SK-N-SH (cell line): Measurements from ENCODE around the gene TSKS. TPM values are rescaled to one million over a fixed set of nuclear protein-coding genes. Genes with fewer than 3 reads are reported as not detected.
A peak's percentile ranks its signal among the peaks of the same experiment; 100 is the strongest.

Source experiments
- CTCF ChIA-PET: fragments of 300-600, 350-600 bp; formaldehyde crosslinking; extraction: SDS; loops from one replicate; lab custom pipeline; 2021; lab: Yijun Ruan, JAX
- POLR2A ChIA-PET: fragments of 350-600 bp; sonication (Branson Sonifier 250); formaldehyde crosslinking; extraction: SDS; loops from one replicate; lab custom pipeline; 2020; ENCODE audit warnings: antibody characterized with exemption, inconsistent platforms; lab: Yijun Ruan, JAX
- DNase-seq: peaks from one replicate; pipeline ENCODE4 v3.0.0; 2012
- H2AFZ ChIP-seq: fragments of 200-600 bp; sonication (generic); 2 replicates; pipeline ENCODE4 v1.8.1; 2016; ENCODE audit warnings: antibody characterized with exemption, mild to moderate bottlenecking, low read depth
- H3F3A ChIP-seq: fragments of 200-600 bp; sonication (generic); replicated peaks from 2 replicates; pipeline ENCODE3; 2016; ENCODE audit warnings: antibody characterized with exemption, mild to moderate bottlenecking; ENCODE audit not compliant: insufficient read depth
- H3K27ac ChIP-seq, 2 experiments: fragments of 200-500 bp in 1 of 2; fragments of 200-600 bp in 1 of 2; sonication (Bioruptor generic) in 1 of 2; sonication (generic), shearing (Covaris generic) in 1 of 2; 2 replicates each; pipeline versions ENCODE4 v1.5.1 to v1.6.1; 2014 to 2016; ENCODE audit warnings: low read depth in 2 of 2, inconsistent platforms in 1 of 2, low read length in 1 of 2, mild to moderate bottlenecking in 1 of 2, mixed read lengths in 1 of 2
- H3K27me3 ChIP-seq: fragments of 200-600 bp; sonication (generic), shearing (Covaris generic); 2 replicates; pipeline ENCODE4 v1.6.1; 2016; ENCODE audit warnings: mixed run types; ENCODE audit not compliant: insufficient read depth
- H3K36me3 ChIP-seq, 2 experiments: fragments of 200-500 bp in 1 of 2; fragments of 200-600 bp in 1 of 2; sonication (Bioruptor generic) in 1 of 2; sonication (generic) in 1 of 2; replicated peaks in 1 of 2; 2 replicates each; pipeline versions ENCODE3 to v1.5.1; 2014 to 2016; ENCODE audit warnings: low read length in 1 of 2, mild to moderate bottlenecking in 1 of 2; ENCODE audit not compliant: insufficient read depth in 2 of 2, control insufficient read depth in 1 of 2
- H3K4me1 ChIP-seq, 2 experiments: fragments of 200-500 bp in 1 of 2; fragments of 200-600 bp in 1 of 2; sonication (Bioruptor generic) in 1 of 2; sonication (generic), shearing (Covaris generic) in 1 of 2; 2 replicates each; pipeline versions ENCODE4 v1.5.1 to v1.6.1; 2014 to 2016; ENCODE audit warnings: low read depth in 1 of 2, low read length in 1 of 2, mixed run types in 1 of 2; ENCODE audit not compliant: insufficient read depth in 2 of 2, control insufficient read depth in 1 of 2
- H3K4me2 ChIP-seq: fragments of 200-600 bp; sonication (generic), shearing (Covaris generic); 2 replicates; pipeline ENCODE4 v1.6.1; 2017; ENCODE audit warnings: mixed run types
- H3K4me3 ChIP-seq, 2 experiments: fragments of 200-500 bp in 1 of 2; fragments of 200-600 bp in 1 of 2; sonication (Bioruptor generic) in 1 of 2; sonication (generic), shearing (Covaris generic) in 1 of 2; 2 replicates each; pipeline versions ENCODE4 v1.5.1 to v1.8.1; 2014 to 2016; ENCODE audit warnings: low read depth in 2 of 2, inconsistent platforms in 1 of 2, low read length in 1 of 2, mild to moderate bottlenecking in 1 of 2, mixed read lengths in 1 of 2, moderate library complexity in 1 of 2
- H3K79me2 ChIP-seq: fragments of 200-600 bp; sonication (generic); 2 replicates; pipeline ENCODE4 v1.8.1; 2017; ENCODE audit warnings: mild to moderate bottlenecking; ENCODE audit not compliant: insufficient read depth
- H3K9ac ChIP-seq: fragments of 200-600 bp; sonication (generic); 2 replicates; pipeline ENCODE4 v1.6.1; 2017; ENCODE audit warnings: mixed run types
- H3K9me2 ChIP-seq: fragments of 200-600 bp; sonication (generic); 2 replicates; pipeline ENCODE4 v1.6.1; 2017; ENCODE audit warnings: mixed run types
- H3K9me3 ChIP-seq: fragments of 200-600 bp; sonication (generic); 2 replicates; pipeline ENCODE4 v1.6.1; 2017; ENCODE audit warnings: mixed run types, mild to moderate bottlenecking, moderate library complexity
- H4K20me1 ChIP-seq: fragments of 200-600 bp; sonication (generic); 2 replicates; pipeline ENCODE4 v1.6.1; 2017; ENCODE audit warnings: mild to moderate bottlenecking, mixed run types; ENCODE audit not compliant: insufficient read depth
- CTCF ChIP-seq: fragments of 200-600 bp; sonication (generic); IDR thresholded peaks from 2 replicates; pipeline ENCODE4 v1.6.1; 2017; ENCODE audit warnings: antibody characterized with exemption, mild to moderate bottlenecking, moderate library complexity
- ELF1 ChIP-seq: IDR thresholded peaks from 2 replicates; pipeline ENCODE4 v1.4.0; 2012
- FOSL2 ChIP-seq: IDR thresholded peaks from 2 replicates; pipeline ENCODE4 v1.4.0; 2012; ENCODE audit warnings: low read depth, mild to moderate bottlenecking, moderate library complexity, borderline replicate concordance
- FOXJ3 ChIP-seq: sonication (generic); formaldehyde crosslinking; IDR thresholded peaks from 2 replicates; pipeline ENCODE4 v1.5.1; 2020; ENCODE audit warnings: mild to moderate bottlenecking, missing genetic modification reagents
- JUND ChIP-seq: IDR thresholded peaks from 2 replicates; pipeline ENCODE4 v1.4.0; 2012
- MAX ChIP-seq: IDR thresholded peaks from 2 replicates; pipeline ENCODE4 v1.4.0; 2012; ENCODE audit warnings: low read depth
- PBX3 ChIP-seq: IDR thresholded peaks from 2 replicates; pipeline ENCODE4; 2012
- RAD21 ChIP-seq: IDR thresholded peaks from 2 replicates; pipeline ENCODE4 v1.6.1; 2012; ENCODE audit warnings: mild to moderate bottlenecking, low read length
- RCOR1 ChIP-seq: fragments of 150-350 bp; IDR thresholded peaks from 2 replicates; pipeline ENCODE4 v1.6.1; 2017; ENCODE audit warnings: antibody characterized with exemption, low read length
- SMC3 ChIP-seq: IDR thresholded peaks from 2 replicates; pipeline ENCODE4 v1.6.1; 2012; ENCODE audit warnings: low read depth, low read length, improper control_type of control experiment
- TCF12 ChIP-seq: IDR thresholded peaks from 2 replicates; pipeline ENCODE4 v1.4.0; 2012
- TEAD4 ChIP-seq: IDR thresholded peaks from 2 replicates; pipeline ENCODE4 v1.4.0; 2012; ENCODE audit warnings: mild to moderate bottlenecking, borderline replicate concordance; ENCODE audit not compliant: insufficient read depth
- USF2 ChIP-seq: fragments of 150-350 bp; IDR thresholded peaks from 2 replicates; pipeline ENCODE4 v1.6.1; 2017; ENCODE audit warnings: antibody characterized with exemption, low read length, low read depth, borderline replicate concordance
- ZBTB33 ChIP-seq: IDR thresholded peaks from 2 replicates; pipeline ENCODE4 v1.4.0; 2012; ENCODE audit warnings: low read depth, borderline replicate concordance
- WGBS: methylation state at CpG from one replicate; pipeline ENCODE4 v1.1.6; 2017; ENCODE audit warnings: low lambda C conversion rate; 5-methylcytosine and 5-hydroxymethylcytosine counted together
- polyA plus RNA-seq, 3 experiments: library from polyadenylated mRNA; depleted of rRNA; stranded (reverse); fragments of >200 nt; gene quantifications; 2 replicates each; pipeline ENCODE4 v1.2.3, GENCODE V29; 2012

The TSKS gene
- polyA plus RNA-seq, 1 of the 3 experiments (the other 2 are of a cell fraction) = not detected

- CTCF ChIA-PET = interaction anchor here (1.3 kb wide), 1 partner anchor 91 kb away, joined by 3 read pairs; no protein-coding TSS in a partner anchor
- Histone ChIP-seq H3F3A (peaks cover 6% of the 10 kb centered on the region), H3K27ac (no peak overlapping the region), H4K20me1 (no peaks in the 10 kb centered on the region), H3K9ac (no peak overlapping the region), H3K9me3 (no peaks in the 10 kb centered on the region), H3K27me3 (no peaks in the 10 kb centered on the region), H3K4me3 (no peak overlapping the region), H3K36me3 (peaks cover 28 to 42% of the 10 kb centered on the region in 2 experiments), H3K4me2 (no peak overlapping the region), H3K4me1 (peaks cover 0 to 16% of the 10 kb centered on the region in 2 experiments; a peak in 1 of 4 replicates), H3K79me2 (no peaks in the 10 kb centered on the region), H3K9me2 (no peaks in the 10 kb centered on the region), H2AFZ (no peak overlapping the region)
- DNase-seq = no peak
- 97% methylated on average over 8 of the region's 25 CpGs for WGBS
- TF ChIP-seq TCF12 (no peak), CTCF (peak; percentile 27)
- POLR2A ChIA-PET = no interaction called here
Observed at GRCh38 chr19:49799798-49800376, 36.8 kb upstream of the TSKS start.

GRCh38 chr19:49799271-49799797 is 36.2 kb upstream of the TSKS start:
- H3F3A ChIP-seq = peaks cover 5% of the 10 kb centered on the region
- H3K27me3 ChIP-seq = no peaks in the 10 kb centered on the region
- H3K79me2 ChIP-seq = no peaks in the 10 kb centered on the region
- H3K9me2 ChIP-seq = no peaks in the 10 kb centered on the region
- ChIA-PET POLR2A (no interaction called here), CTCF (no interaction called here)
- no peak overlapping the region for H3K4me3 ChIP-seq
- no peak overlapping the region for H3K4me2 ChIP-seq
- H3K9ac ChIP-seq = no peak overlapping the region
- no peak for DNase-seq
- H3K27ac ChIP-seq = no peak overlapping the region
- H4K20me1 ChIP-seq = no peaks in the 10 kb centered on the region
- no peak for TF ChIP-seq RCOR1
- TF ChIP-seq SMC3 = no peak
- no peak for TF ChIP-seq FOXJ3
- no peak for TF ChIP-seq TEAD4
- H3K4me1 ChIP-seq = peaks cover 0 to 16% of the 10 kb centered on the region in 2 experiments; a peak in 1 of 4 replicates
- WGBS = 95% methylated on average over 25 of the region's 28 CpGs
- no peak overlapping the region for H2AFZ ChIP-seq
- no peaks in the 10 kb centered on the region for H3K9me3 ChIP-seq
- peaks cover 28 to 43% of the 10 kb centered on the region in 2 experiments for H3K36me3 ChIP-seq

- no peaks in the 10 kb centered on the region for H3F3A ChIP-seq
- no peaks in the 10 kb centered on the region for H3K27me3 ChIP-seq
- no peaks in the 10 kb centered on the region for H3K79me2 ChIP-seq
- CTCF ChIA-PET = no interaction called here
- no peak for TF ChIP-seq USF2
- no peak for TF ChIP-seq ELF1
- no peak for TF ChIP-seq ZBTB33
- TF ChIP-seq PBX3 = no peak
- no peak for TF ChIP-seq JUND
- TF ChIP-seq MAX = no peak
- no peak for TF ChIP-seq RAD21
- no peak for TF ChIP-seq RCOR1
- TF ChIP-seq FOSL2 = no peak
- H4K20me1 ChIP-seq = no peaks in the 10 kb centered on the region
- peaks cover 26 to 40% of the 10 kb centered on the region in 2 experiments for H3K36me3 ChIP-seq
- no peaks in the 10 kb centered on the region for H3K9me3 ChIP-seq
- no peak overlapping the region for H2AFZ ChIP-seq
- peaks cover 0 to 16% of the 10 kb centered on the region in 2 experiments; a peak in 1 of 4 replicates for H3K4me1 ChIP-seq
- POLR2A ChIA-PET = no interaction called here
- WGBS = 100% methylated on average over 4 of the region's 11 CpGs
- H3K4me2 ChIP-seq = no peak overlapping the region
- no peak overlapping the region for H3K27ac ChIP-seq
- DNase-seq = no peak
- no peak overlapping the region for H3K4me3 ChIP-seq
- H3K9ac ChIP-seq = no peak overlapping the region
- no peaks in the 10 kb centered on the region for H3K9me2 ChIP-seq
Observed at GRCh38 chr19:49798574-49798973, 35.5 kb upstream of the TSKS start.
